ENCODE data around the gene TIMM22. TPM values are rescaled to one million over a fixed set of nuclear protein-coding genes. Genes with fewer than 3 reads are reported as not detected.

The TIMM22 gene
- polyA plus RNA-seq, 3 donors: 3.2 to 13.6 (median 13.1) TPM

GRCh38 chr17:956905-957304 is 40.0 kb upstream of the TIMM22 start:
- H3K9ac ChIP-seq (ENCODE audit: insufficient read depth, low read length, poor library complexity, severe bottlenecking): no peak overlapping the region
- 54% methylated on average over 3 of the region's 8 CpGs for WGBS (ENCODE audit: insufficient coverage)
- peaks cover 0 to 6% of the 10 kb centered on the region in 2 donors for H3K9me3 ChIP-seq (replicated peaks in 1 of 2; ENCODE audit: control insufficient read depth in 1 of 2, insufficient read depth in 1 of 2, low read length in 2 of 2)
- no peaks in the 10 kb centered on the region for H3K79me2 ChIP-seq (ENCODE audit: insufficient read depth, low read length)
- no peak overlapping the region for H3K4me2 ChIP-seq (replicated peaks; ENCODE audit: extremely low read depth, low read length, poor library complexity, severe bottlenecking)
- H3K27ac ChIP-seq (ENCODE audit: low read depth in 1 of 2, low read length in 2 of 2): no peak overlapping the region
- intact Hi-C loops (cut with micrococcal nuclease): no loop called here
- peaks cover 0 to under 1% of the 10 kb centered on the region in 2 donors for H3K27me3 ChIP-seq (ENCODE audit: control insufficient read depth in 2 of 2, insufficient read depth in 2 of 2, low read length in 2 of 2)
- Mint-ChIP-seq H3K4me1 (no peaks in the 10 kb centered on the region), H3K27me3 (ENCODE audit: low read depth in 3 of 3) (peaks cover 4 to 17% (median 15%) of the 10 kb centered on the region in 3 donors), H3K27ac (no peak overlapping the region), H3K36me3 (no peaks in the 10 kb centered on the region), H3K9me3 (peaks cover 0 to 4% (median 0%) of the 10 kb centered on the region in 7 donors), H3K4me3 (no peak overlapping the region)
- no peaks in the 10 kb centered on the region for H3K4me1 ChIP-seq (ENCODE audit: control insufficient read depth in 1 of 2, insufficient read depth in 2 of 2, low read length in 2 of 2)
- H3K4me3 ChIP-seq (replicated peaks in 1 of 3; ENCODE audit: low read depth in 2 of 3, low read length in 3 of 3): no peak overlapping the region
- H3K36me3 ChIP-seq (replicated peaks in 1 of 2; ENCODE audit: control insufficient read depth in 1 of 2, insufficient read depth in 2 of 2, low read length in 2 of 2): no peaks in the 10 kb centered on the region
- TF ChIP-seq CTCF (IDR thresholded peaks at IDR 0.05): no peak
- no peak for DNase-seq
- no peak overlapping the region for H2AFZ ChIP-seq (ENCODE audit: insufficient read depth, low read depth, low read length, poor library complexity, severe bottlenecking)
- H4K20me1 ChIP-seq (ENCODE audit: insufficient read depth, low read length): no peaks in the 10 kb centered on the region

- H3K27me3 Mint-ChIP-seq (ENCODE audit: low read depth in 3 of 3): peaks cover 5 to 18% (median 16%) of the 10 kb centered on the region in 3 donors
- H3K4me1 Mint-ChIP-seq: no peaks in the 10 kb centered on the region
- 89% methylated on average over 18 of the region's 20 CpGs for WGBS (ENCODE audit: insufficient coverage)
- H3K36me3 Mint-ChIP-seq: no peaks in the 10 kb centered on the region
- Histone ChIP-seq H3K79me2 (ENCODE audit: insufficient read depth, low read length) (no peaks in the 10 kb centered on the region), H3K4me2 (replicated peaks; ENCODE audit: extremely low read depth, low read length, poor library complexity, severe bottlenecking) (no peak overlapping the region), H3K9ac (ENCODE audit: insufficient read depth, low read length, poor library complexity, severe bottlenecking) (no peak overlapping the region), H3K4me3 (replicated peaks in 1 of 3; ENCODE audit: low read depth in 2 of 3, low read length in 3 of 3) (no peak overlapping the region), H3K4me1 (ENCODE audit: control insufficient read depth in 1 of 2, insufficient read depth in 2 of 2, low read length in 2 of 2) (no peaks in the 10 kb centered on the region), H3K27ac (ENCODE audit: low read depth in 1 of 2, low read length in 2 of 2) (no peak overlapping the region), H3K9me3 (replicated peaks in 1 of 2; ENCODE audit: control insufficient read depth in 1 of 2, insufficient read depth in 1 of 2, low read length in 2 of 2) (no peaks in the 10 kb centered on the region), H4K20me1 (ENCODE audit: insufficient read depth, low read length) (no peaks in the 10 kb centered on the region), H2AFZ (ENCODE audit: insufficient read depth, low read depth, low read length, poor library complexity, severe bottlenecking) (no peak overlapping the region), H3K36me3 (replicated peaks in 1 of 2; ENCODE audit: control insufficient read depth in 1 of 2, insufficient read depth in 2 of 2, low read length in 2 of 2) (no peaks in the 10 kb centered on the region), H3K27me3 (ENCODE audit: control insufficient read depth in 2 of 2, insufficient read depth in 2 of 2, low read length in 2 of 2) (no peaks in the 10 kb centered on the region)
- TF ChIP-seq CTCF (IDR thresholded peaks at IDR 0.05): no peak
- intact Hi-C loops (cut with micrococcal nuclease): no loop called here
- no peak overlapping the region for H3K4me3 Mint-ChIP-seq
- DNase-seq: no peak
- H3K9me3 Mint-ChIP-seq: peaks cover 0 to 4% (median 0%) of the 10 kb centered on the region in 7 donors
- no peak overlapping the region for H3K27ac Mint-ChIP-seq
Measured at GRCh38 chr17:957856-958421, 39.0 kb upstream of the TIMM22 start.
